Keratinocyte (primary cell): ENCODE data around the gene MS4A13.

Experiments
- CTCF ChIP-seq, 3 experiments: IDR thresholded peaks in 1 of 3; conservative IDR thresholded peaks in 1 of 3; optimal IDR thresholded peaks in 1 of 3; 2 replicates in 2 of 3; 3 replicates in 1 of 3; pipeline versions ENCODE3 to v1.5.1; 2011; ENCODE audit warnings: low read length in 3 of 3, mild to moderate bottlenecking in 3 of 3, moderate library complexity in 2 of 3, control low read depth in 1 of 3, inconsistent platforms in 1 of 3; ENCODE audit not compliant: insufficient read depth in 2 of 3; ENCODE audit errors: extremely low read depth in 1 of 3
- EZH2 ChIP-seq: IDR thresholded peaks from one replicate; pipeline ENCODE4 v1.6.1; 2012; ENCODE audit warnings: inconsistent platforms, mild to moderate bottlenecking, low read length, moderate library complexity

GRCh38 chr11:60468829-60469228 is 46.4 kb upstream of the MS4A13 start:
- no peak for TF ChIP-seq CTCF (optimal IDR thresholded peaks at IDR 0.05 in 1 of 3, IDR thresholded peaks at IDR 0.05 in 1 of 3, conservative IDR thresholded peaks at IDR 0.05 in 1 of 3; ENCODE audit: extremely low read depth in 1 of 3, insufficient read depth in 2 of 3, low read length in 3 of 3)
- TF ChIP-seq EZH2: no peak
